GM19238 (cell line): ENCODE measurements around the gene GPX7.
"Not testable (repeated sequence)": the region's sequence is repeated elsewhere in the genome, so short reads cannot be mapped to it uniquely, and the experiment has no call there.

Experiments
- DNase-seq: peaks from one replicate; pipeline ENCODE4 v3.0.0; 2011; ENCODE audit warnings: low spot score; ENCODE audit not compliant: insufficient read length

Gene GPX7

DNA sequence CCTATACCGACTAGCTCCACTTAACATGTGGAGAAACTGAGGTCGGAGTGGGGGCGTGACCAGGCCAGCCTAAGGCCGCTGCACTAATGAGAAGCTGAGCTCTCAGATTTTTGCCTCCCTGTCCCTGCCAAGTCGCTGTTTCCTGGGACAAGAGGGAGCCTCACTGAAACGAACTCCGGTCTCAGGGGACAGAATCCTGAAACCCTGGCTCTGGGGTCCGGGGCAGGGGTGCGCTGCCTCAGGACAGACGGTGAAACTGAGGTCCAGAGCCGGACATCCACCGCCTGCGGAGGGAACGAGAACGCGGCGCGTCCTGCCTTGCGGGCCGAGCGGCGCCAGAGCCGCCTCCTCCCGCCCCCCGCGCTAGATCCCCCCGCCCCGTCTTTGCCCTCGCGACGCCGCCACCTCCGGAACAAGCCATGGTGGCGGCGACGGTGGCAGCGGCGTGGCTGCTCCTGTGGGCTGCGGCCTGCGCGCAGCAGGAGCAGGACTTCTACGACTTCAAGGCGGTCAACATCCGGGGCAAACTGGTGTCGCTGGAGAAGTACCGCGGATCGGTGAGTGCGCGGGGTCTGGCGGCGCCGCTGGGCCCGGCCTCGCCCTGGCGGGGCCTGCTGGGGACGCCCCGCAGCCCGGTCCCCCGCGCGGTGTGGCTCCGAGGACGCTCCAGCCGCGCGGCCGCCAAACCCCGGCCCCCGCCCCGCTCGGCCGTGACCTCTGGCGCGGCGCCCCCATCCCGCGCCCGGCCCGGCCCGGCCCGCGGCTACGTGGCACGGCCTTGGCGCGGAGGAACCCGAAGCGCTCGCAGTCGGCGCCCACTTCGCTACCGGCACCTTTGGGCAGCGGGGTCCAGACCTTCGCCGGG is at the start of gene GPX7:
Gene GPX7, plus strand, starts transcription at position 381 of the 865 bp plus-strand sequence. Its CDS starts 39 bp downstream, at position 420.
- peak; percentile 37 for DNase-seq

- peak; percentile 44 for DNase-seq
Observed at GRCh38 chr1:52552505-52553361, 49.4 kb upstream of the GPX7 start, which contains the start of gene TUT4. Gene TUT4, minus strand, starts transcription at chr1:52553092. Its CDS starts 26,812 bp downstream, at chr1:52526280.

DNA sequence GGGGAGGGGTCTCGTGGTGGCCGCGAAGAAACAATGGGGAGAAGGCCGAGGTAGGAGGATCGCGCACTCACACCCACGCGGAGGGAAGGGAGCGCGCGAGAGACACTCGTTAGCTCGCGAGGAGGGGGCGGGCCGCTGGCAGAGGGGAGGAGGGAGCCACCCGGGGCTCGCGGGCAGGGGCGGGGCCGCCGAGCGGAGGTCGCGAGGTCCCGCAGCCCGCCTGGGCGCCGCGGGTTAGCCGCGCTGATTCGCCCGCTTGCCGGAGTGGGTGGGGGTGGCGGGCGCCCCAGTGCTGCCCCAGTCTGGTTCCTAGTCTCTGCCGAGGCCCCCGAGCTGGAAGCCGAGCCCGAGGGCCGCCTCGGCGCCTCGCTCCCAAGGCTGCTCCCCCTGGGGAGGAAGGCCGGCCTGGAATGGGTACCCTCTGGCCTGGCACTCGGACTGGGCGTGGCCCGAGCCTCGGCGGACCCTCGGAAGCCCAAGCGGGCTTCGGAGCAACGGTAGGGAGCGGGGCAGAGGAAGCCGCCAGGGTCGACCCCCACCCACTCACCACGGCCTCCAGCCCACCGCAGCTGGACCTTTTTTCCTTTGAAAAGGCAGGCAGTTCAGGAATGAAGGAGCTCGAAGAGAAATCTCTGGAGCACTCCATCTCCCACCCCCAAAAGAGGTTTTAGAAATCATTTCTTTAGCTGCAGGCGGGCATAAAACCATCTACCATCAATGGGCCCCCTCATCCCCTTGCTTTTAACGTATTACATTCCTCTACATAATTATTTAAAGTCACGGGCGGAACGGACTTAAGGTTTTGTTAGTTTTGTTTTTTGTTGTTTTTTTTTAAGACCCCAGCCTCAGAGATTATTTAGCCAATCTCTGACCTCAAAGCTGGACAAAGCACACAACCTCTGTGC is 48.6 kb upstream of the GPX7 start:
- DNase-seq: peak; percentile 53

DNA sequence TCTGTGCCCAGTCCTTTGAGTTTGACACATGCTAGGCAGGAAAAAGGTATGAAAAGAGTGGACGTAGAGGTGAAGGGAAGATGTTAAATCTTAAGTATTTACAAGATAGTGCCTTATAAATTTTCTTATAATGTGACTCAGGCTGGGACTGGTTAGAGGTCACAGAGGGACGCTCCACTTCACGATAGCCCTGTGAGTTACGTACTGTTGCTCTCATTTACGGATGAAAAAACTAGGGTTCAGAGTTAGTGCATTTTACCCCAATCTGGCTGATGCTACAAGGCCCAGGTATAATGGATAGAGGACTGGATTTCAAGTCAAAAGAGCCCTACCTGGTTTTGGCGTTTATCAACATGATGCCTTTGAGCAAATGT is 47.9 kb upstream of the GPX7 start:
- DNase-seq: no peak

- DNase-seq: no peak
Observed at GRCh38 chr1:52554756-52555155, 47.4 kb upstream of the GPX7 start.

GRCh38 chr1:52556641-52557360 is 45.4 kb upstream of the GPX7 start:
- no peak for DNase-seq

DNA sequence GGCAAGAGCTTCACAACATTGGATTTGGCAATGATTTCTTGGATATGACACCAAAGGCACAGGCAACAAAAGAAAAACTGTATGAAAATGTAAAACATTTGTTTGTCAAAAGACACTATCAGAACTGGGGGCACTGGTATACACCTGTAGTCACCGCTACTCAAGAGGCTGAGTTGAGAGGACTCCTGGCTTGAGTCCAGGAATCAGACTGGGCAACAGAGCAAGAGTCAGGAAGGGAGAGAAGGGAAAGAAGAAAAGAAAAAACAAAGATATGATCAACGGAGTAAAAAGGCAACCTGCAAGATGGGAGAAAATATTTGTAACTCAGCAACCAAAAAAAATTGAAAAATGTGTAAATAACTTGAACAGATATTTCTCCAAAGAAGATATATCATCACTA is 43.2 kb upstream of the GPX7 start:
- DNase-seq: no peak

DNA sequence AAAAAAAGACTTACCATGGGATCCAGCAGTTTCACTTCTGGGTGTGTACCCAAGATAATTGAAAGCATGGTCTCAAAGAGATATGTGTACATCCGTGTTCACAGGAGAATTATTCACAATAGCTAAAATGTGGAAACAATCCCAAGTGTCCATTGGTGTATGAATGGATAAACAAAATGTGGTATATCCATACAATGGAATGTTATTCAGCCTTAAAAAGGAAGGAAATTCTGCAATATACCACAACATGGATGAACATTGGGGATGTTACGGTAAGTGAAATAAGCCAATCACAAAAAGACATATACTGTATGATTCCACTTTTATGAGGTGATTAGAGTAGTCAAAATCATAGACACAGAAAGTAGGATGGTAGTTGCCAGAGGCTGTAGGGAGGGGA is 42.3 kb upstream of the GPX7 start:
- DNase-seq: no peak

DNA sequence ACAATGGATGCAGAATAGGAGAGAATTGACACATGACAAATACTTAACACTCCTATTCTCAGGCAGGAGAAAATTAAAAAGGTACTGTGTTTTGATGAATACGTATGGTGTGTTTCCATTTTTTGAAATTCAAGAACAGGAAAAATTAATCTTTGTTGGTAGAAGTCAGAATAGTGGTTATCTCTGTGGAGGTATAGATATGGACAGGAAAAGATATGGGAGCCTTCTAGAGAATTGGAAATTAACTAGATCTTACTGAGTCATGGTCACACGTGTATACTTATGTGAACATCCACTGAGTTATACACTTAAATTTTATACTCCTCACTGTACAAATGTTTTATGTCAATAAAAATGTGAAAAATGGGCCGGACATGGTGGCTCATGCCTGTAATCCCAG is 39.4 kb upstream of the GPX7 start:
- no peak for DNase-seq

- DNase-seq: no peak
Observed at GRCh38 chr1:52567943-52568342, 34.2 kb upstream of the GPX7 start.

GRCh38 chr1:52569449-52570210 is 32.5 kb upstream of the GPX7 start:
- no peak for DNase-seq

GRCh38 chr1:52571783-52572182 is 30.4 kb upstream of the GPX7 start:
- DNase-seq: no peak

DNA sequence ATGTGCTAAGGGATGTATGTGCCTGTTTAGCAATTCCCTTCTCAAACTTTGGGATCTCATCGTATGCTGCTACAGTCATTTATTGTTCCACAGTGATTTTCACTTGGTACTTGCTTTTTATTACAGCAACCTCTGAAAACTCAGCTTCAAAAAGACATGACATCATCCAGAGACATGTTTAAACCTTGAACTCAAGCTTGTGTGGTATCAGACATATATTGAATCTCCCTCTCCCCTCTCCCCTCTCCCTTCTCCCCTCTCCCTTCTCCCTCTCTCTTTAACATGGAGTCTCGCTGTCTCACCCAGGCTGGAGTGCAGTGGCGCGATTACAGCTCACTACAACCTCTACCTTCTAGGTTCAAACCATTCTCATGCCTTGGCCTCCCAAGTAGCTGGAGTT is 29.8 kb upstream of the GPX7 start:
- DNase-seq: no peak

DNA sequence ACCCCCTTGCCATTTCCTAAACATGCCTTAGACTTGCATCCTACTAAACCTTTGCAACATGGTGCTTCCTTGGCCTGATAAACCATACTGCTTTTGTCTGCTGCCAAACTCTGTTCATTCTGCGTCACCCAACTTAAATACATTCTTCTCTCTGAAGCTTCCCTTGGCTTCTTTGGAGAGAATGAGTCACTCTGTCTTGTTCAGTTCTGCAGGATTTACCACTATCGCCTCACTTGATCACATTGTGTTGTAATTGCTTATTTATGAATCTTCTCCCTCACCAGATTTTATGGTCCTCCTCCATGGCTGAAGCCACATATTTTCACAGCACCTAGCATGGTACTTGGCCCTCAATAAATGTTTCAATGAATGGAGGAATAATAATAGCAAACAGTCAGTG is 27.6 kb upstream of the GPX7 start:
- DNase-seq: no peak

GRCh38 chr1:52576074-52576473 is 26.1 kb upstream of the GPX7 start:
- DNase-seq: no peak

GRCh38 chr1:52578066-52578465 is 24.1 kb upstream of the GPX7 start:
- DNase-seq: not testable (repeated sequence)

- no peak for DNase-seq
Observed at GRCh38 chr1:52579415-52579814, 22.8 kb upstream of the GPX7 start.

DNA sequence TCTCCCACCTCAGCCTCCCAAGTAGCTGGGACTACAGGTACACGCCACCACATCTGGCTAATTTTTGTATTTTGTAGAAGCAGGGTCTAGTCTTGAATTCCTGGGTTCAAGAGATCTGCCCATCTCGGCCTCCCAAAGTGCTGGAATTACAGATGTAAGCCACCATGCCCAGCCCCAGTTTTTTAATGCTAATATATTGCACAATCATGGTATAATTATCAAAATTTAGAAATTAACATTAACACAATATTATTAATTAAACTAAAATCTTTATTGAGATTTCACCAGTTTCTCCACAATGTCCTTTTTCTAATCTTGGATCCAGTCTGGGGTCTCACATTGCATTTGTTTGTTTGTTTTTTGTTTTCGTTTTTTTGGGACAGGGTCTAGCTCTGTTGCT is 21.9 kb upstream of the GPX7 start:
- no peak for DNase-seq

DNA sequence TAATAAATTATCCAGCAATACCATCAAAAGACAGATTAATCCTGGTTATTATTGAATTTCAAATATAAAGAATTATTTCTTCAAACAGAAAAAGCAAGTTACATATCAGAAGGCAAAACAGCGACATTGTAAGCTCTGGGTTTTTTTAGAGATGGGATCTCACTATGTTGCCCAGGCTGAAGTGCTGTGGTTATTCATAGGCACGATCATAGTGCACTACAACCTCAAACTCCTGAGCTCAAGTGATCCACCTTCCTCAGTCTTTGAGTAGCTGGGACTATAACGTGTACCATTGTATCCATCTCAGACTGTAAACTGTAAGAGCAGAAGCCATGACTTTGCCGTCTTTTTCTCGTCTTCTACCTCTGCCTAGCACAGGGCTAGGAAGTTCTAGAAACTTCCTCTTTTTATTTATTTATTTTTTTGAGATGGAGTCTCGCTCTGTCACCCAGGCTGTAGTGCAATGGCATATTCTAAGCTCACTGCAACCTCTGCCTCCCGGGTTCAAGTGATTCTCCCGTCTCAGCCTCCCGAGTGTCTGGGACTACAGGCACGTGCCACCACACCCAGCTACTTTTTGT is 20.0 kb upstream of the GPX7 start:
- DNase-seq: no peak

GRCh38 chr1:52585474-52585873 is 16.7 kb upstream of the GPX7 start:
- DNase-seq: no peak
